Measurements from ENCODE around the gene FAM171A2.
"Not testable (repeated sequence)": the region's sequence is repeated elsewhere in the genome, so short reads cannot be mapped to it uniquely, and the experiment has no call there.

The FAM171A2 gene

DNA sequence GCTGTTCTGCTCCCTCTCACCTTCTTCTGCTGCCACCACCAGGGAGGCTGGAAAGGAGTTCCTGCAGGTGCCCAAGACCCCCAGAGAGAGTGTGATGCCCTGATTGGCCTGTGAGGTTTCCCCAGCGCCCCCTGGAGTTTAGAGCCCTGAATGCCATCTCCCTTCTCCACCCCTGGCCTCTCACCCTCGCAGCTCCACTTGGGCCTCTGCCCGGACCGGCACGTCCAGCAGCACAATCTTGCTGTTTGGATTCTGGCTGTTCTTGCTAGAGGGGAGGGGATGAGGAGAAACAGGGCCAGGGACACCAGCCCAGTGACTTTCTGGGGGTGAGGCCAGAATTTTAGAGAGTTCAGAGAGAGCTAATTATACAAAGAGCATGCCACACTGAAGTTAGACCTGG lies 12.5 kb upstream of the FAM171A2 start:
- TF ChIP-seq, protein P1, sequence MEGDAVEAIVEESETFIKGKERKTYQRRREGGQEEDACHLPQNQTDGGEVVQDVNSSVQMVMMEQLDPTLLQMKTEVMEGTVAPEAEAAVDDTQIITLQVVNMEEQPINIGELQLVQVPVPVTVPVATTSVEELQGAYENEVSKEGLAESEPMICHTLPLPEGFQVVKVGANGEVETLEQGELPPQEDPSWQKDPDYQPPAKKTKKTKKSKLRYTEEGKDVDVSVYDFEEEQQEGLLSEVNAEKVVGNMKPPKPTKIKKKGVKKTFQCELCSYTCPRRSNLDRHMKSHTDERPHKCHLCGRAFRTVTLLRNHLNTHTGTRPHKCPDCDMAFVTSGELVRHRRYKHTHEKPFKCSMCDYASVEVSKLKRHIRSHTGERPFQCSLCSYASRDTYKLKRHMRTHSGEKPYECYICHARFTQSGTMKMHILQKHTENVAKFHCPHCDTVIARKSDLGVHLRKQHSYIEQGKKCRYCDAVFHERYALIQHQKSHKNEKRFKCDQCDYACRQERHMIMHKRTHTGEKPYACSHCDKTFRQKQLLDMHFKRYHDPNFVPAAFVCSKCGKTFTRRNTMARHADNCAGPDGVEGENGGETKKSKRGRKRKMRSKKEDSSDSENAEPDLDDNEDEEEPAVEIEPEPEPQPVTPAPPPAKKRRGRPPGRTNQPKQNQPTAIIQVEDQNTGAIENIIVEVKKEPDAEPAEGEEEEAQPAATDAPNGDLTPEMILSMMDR (IDR thresholded peaks at IDR 0.05; ENCODE audit: low read depth, low read length, missing control alignments): peak; percentile 75

DNA sequence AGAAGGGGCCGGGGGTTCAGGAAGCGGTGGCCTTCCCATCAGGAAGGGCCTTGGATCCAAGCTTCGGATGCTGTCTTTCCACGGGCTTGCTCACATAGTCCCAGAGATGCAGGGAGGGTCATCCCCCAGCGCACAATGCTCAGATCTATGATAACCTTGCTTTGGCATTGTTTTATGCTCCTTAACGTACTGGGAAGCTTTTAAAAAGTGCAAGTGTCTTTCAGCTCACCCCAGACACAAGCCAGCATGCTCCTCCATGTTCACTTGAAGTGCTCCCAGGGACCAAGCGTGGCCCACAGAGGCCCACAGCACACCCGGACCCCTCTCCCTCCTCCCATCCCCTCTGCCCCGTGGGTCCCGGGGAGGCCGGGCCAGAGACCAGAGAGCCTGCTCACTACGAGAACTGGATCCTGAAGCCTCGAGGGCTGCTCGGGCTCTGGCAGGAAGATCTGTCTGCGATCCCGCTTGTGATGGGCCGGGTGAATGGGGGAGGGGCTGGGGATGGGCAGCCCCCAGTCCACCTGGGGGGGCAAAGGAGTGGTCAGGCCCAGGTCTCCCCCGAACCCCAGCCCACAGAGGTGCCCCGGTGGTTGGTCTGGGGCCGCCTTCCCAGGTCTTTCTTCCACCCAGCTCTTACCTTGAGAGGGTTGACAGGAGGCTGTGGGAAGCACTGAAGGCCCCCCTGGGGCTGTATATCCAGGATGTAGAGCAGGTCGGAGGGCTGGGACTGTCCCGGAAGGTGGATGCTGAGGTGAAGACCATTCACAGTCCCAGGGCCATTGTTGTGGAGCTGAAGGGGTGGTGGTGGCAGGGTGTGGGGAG lies 11.8 kb upstream of the FAM171A2 start:
- TF ChIP-seq, protein P1 (IDR thresholded peaks at IDR 0.05; ENCODE audit: low read depth, low read length, missing control alignments): no peak
- H3K4me3 ChIP-seq (ENCODE audit: low read depth, low read length): no peak overlapping the region
- DNase-seq (ENCODE audit: low read depth): no peak

More for the DNA sequence above, 12.5 kb upstream of the FAM171A2 start:
- DNase-seq (ENCODE audit: low read depth): no peak
- no peak overlapping the region for H3K4me3 ChIP-seq (ENCODE audit: low read depth, low read length)

DNA sequence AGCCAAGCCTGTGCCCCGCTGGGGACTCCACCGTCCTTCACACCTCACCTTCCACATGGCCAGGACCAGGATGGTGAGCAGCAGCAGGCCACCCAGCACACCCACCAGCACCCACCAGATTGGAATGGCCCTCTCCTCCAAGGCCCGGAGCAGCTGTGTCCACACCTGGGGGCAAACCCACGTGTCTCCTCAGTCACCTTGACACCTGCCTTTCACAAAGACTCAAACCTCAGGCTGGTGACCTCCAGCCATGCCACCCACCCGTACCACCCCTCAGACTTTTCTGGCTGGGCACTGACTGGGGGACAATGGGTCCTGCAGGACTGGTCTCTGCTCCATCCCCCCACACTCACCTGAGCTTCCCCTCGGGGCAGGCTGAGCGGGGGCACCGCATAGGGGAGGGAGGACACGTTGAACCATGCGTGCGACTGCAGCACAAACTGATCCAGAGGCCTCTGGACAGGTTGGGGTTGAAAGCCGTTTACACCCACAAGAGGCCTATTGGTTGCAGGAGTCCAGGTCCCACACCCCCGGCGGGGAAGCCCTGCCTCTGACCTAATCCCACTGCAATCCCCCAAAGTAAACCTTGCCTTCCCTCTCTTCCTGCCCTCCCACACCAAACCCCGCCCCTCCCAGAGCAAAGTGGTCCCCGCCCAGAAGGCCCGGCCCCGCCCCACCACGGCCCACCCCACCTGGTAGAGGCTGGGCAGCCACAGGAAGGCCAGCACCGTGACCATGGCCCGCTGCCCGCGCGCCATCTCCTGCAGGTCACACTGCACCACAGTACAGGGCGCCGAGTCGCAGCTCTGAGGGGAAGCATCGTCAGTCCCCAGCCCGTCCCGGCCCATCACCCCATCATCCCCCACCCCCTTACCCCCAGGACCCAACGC lies 10.9 kb upstream of the FAM171A2 start:
- no peak overlapping the region; the same call in 1 of the 2 replicates for H3K4me3 ChIP-seq (ENCODE audit: low read depth, low read length)
- no peak for DNase-seq (ENCODE audit: low read depth)
- TF ChIP-seq, protein P1 (IDR thresholded peaks at IDR 0.05; ENCODE audit: low read depth, low read length, missing control alignments): no peak

DNA sequence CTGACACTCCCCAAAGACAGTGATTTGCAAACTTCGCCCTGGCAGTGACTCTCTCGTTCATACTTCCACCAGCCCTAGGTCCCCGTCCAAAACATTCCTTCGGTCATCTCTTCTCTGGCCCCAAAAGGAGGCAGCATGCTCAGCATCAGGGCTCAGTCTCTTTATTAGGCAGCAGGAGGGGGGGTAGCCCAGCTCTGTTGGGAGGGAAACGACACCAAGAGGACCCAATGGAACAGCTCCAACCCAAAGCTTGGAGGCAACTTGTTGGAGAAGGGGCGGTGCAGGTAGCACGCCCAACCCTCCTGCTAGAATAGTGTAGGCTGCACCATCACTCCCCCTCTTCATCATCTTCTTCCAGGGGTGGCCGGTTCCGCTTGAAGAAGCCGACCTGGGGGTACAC lies 8.4 kb upstream of the FAM171A2 start:
- DNase-seq (ENCODE audit: low read depth): no peak
- TF ChIP-seq, protein P1 (IDR thresholded peaks at IDR 0.05; ENCODE audit: low read depth, low read length, missing control alignments): no peak

DNA sequence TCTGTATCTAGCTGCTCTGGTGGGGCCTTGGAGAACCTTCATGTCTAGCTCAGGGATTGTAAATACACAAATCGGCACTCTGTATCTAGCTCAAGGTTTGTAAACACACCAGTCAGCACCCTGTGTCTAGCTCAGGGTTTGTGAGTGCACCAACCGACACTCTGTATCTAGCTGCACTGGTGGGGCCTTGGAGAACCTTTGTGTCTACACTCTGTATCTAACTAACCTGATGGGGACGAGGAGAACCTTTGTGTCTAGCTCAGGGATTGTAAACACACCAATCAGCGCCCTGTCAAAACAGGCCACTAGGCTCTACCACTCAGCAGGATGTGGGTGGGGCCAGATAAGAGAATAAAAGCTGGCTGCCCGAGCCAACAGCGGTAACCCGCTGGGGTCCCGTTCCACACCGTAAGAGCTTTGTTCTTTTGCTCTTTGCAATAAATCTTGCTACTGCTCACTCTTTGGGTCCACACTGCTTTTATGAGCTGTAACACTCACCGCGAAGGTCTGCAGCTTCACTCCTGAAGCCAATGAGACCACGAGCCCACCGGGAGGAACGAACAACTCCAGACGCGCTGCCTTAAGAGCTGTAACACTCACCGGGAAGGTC lies 5.9 kb upstream of the FAM171A2 start:
- H3K4me3 ChIP-seq (ENCODE audit: low read depth, low read length); DNase-seq (ENCODE audit: low read depth): not testable (repeated sequence)

More for the DNA sequence above, 8.4 kb upstream of the FAM171A2 start:
- H3K4me3 ChIP-seq (ENCODE audit: low read depth, low read length): no peak overlapping the region

DNA sequence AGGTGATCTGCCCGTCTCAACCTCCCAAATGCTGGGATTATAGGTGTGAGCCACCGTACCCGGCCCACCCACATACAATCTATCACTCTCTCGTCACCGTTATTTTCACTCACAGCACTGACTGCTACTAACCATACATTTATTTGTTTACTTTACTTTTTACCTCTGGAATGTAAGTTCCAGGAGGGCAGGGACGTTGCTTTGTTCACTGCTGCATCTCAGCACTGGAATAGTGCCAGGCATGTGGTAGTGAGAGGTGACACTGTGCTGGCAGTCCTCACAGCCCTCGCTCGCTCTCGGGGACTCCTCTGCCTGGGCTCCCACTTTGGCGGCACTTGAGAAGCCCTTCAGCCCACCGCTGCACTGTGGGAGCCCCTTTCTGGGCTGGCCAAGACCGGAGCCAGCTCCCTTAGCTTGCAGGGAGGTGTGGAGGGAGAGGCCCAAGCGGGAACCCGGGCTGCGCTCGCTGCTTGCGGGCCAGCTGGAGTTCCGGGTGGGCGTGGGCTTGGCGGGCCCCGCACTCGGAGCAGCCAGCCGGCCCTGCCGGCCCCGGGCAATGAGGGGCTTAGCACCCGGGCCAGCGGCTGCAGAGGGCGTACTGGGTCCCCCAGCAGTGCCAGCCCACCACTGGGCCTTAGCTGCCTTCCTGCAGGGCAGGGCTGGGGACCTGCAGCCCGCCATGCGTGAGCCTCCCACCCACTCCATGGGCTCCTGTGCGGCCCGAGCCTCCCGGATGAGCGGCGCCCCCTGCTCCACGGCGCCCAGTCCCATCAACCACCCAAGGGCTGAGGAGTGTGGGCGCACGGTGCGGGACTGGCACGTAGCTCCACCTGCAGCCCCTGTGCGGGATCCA lies 5.0 kb upstream of the FAM171A2 start:
- not testable (repeated sequence) for H3K4me3 ChIP-seq (ENCODE audit: low read depth, low read length); DNase-seq (ENCODE audit: low read depth)

DNA sequence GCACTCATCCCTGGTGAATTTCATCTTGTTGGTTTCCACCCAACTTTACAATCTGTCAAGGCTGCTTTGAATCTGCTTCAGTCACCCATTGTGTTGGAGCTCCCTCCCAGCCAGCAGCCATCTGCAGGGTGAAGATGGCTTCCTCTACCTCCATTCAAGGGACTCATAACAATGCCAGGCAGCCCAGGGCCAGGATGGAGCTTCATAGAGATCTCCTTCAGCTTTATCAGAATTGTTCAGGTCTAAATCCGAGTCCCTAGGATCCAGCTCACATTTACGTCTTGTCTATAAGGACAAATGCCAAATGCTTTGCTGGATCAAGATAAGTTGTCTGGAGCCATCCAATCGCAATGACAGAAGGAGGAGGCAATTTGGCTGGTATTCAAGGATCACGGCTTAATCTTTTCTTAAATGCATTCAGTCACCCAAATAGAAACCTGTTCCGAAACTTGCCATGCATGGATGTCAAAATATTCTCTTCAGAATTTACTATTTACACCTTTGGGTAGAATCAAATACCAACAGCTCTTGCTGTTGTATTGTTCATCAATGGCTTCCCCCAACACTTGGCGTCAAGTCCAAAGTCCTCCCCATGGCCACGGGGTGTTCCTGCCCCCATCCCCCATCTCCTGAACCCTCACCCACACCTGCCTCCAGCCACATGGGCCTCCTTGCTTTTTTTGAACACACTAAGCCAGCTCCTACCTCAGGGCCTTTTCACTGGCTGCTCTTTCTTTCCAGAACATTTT lies 3.8 kb upstream of the FAM171A2 start:
- TF ChIP-seq, protein P1 (IDR thresholded peaks at IDR 0.05; ENCODE audit: low read depth, low read length, missing control alignments): no peak
- no peak overlapping the region for H3K4me3 ChIP-seq (ENCODE audit: low read depth, low read length)
- DNase-seq (ENCODE audit: low read depth): no peak

DNA sequence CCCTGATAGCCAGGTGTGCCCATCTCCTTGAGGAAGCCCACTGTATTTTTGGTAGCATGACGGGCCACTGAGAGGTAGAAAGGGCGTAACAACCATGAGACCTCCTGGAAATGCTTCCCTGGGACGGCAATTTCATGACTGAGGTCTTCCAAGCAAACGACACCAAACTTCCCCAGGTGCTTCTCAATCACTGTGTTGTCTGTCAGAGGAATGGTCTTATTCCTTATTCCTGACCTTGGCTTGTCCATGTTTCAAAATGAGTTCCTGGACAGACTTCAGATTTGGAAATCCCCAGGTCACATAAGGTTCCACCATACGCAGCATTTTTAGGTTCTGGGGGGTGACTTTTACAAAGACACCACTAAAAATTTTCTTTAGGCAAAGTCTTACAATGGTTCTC lies 1.4 kb upstream of the FAM171A2 start:
- not testable (repeated sequence) for DNase-seq (ENCODE audit: low read depth); H3K4me3 ChIP-seq (ENCODE audit: low read depth, low read length)

All from GM12864 (cell line).